Pulmonary artery endothelial cell (primary cell): ENCODE measurements around the gene ANTKMT. TPM values are rescaled to one million over a fixed set of nuclear protein-coding genes. Genes with fewer than 3 reads are reported as not detected.

Source experiments
- DNase-seq: peaks from one replicate; pipeline ENCODE4 v3.0.0-alpha.2; 2011; ENCODE audit warnings: low read depth, low spot score
- total RNA-seq: library from RNA; depleted of rRNA; stranded (reverse); fragments of >200 nt; gene quantifications from 2 replicates; pipeline ENCODE4 v1.2.3, GENCODE V29; 2014

Gene ANTKMT
- total RNA-seq, 1 donor from 2014 or later, result 28.8 TPM

DNA sequence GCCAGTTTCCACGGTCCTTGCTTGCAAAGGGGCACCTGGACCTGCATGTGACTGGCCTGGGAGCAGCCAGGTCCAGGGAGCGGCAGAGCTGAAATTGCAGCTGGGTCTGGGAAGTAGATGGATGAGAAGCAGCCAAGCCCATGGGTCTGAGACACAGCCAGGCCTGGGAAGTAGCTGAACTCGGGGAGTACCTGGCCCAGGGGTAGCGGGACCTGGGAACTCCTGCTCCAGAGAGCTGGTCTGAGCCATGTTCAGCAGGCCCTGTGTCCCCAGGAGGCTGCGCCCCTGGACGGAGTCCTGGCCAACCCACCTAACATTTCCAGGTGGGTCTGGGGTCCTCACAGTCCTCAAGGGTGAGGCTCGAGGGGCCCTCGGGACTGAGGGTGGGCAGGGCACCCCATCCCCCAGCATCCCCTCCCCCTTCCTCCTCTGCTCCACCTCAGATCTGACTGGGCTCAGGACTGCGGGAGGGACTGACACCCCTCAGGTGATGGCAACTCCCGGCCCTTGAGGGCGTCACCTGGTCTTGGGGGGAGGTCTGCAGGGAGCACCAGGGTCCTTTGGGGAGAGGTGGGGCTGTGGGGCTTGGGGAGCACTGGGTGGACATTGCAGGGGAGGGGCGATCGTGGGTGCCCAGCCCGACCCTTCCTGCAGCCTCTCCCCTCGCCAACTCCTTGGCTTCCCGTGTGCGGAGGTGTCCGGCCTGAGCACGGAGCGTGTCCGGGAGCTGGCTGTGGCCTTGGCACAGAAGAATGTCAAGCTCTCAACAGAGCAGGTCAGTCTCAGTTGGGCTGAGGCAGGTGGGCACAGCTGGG lies 42.6 kb downstream of the ANTKMT start:
- DNase-seq, result no peak

DNA sequence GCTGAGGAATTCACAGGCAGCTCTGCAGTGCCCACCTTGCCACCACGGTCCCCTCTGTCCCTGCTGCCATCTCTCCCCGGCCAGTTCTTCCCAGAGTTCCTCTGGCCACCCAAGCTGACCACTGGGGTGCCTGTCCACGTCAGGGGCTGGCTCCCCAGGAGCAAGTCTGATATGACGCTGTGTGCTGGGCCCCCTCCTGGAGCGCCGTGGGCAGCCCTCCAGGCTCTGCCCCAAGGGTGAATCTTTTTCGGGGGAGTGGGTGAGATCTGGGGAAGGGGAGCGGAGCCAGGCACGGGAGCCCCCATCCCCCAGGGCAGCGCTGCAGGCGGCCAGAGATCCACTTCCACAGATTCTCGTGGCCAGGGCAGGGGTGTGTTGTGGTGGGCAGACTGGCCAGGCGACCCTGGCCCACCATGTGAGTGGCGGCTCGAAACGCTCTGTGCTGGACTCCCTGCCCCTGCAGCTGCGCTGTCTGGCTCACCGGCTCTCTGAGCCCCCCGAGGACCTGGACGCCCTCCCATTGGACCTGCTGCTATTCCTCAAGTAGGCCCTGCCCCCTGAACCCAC lies 43.3 kb downstream of the ANTKMT start:
- no peak for DNase-seq

DNA sequence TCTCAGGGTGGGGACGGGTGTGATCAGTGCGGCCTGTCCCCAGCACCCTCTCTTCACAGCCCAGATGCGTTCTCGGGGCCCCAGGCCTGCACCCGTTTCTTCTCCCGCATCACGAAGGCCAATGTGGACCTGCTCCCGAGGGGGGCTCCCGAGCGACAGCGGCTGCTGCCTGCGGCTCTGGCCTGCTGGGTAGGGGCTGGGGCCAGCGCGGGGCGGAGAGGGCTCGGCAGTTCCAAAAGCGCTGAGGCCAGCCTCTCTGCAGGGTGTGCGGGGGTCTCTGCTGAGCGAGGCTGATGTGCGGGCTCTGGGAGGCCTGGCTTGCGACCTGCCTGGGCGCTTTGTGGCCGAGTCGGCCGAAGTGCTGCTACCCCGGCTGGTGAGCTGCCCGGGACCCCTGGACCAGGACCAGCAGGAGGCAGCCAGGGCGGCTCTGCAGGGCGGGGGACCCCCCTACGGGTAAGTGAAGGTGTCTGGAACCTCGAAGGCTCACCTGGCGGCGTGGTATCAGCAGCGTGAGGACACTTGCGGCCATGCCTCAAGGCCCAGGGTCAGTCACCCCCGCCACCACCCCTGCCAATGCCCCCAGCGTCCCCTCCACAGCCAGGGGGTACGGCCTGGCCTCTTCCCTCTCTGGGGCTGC lies 44.0 kb downstream of the ANTKMT start:
- DNase-seq, result no peak

DNA sequence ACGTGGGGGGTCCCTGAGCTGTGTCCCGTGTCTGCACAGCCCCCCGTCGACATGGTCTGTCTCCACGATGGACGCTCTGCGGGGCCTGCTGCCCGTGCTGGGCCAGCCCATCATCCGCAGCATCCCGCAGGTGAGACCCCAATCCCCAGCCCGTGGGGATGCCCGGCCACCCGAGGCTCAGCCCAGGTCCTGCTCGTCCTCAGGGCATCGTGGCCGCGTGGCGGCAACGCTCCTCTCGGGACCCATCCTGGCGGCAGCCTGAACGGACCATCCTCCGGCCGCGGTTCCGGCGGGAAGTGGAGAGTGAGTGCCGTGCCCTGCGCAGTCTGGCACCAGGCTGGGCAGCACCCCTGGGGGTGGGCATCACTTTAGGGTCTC lies 44.5 kb downstream of the ANTKMT start:
- no peak for DNase-seq

DNA sequence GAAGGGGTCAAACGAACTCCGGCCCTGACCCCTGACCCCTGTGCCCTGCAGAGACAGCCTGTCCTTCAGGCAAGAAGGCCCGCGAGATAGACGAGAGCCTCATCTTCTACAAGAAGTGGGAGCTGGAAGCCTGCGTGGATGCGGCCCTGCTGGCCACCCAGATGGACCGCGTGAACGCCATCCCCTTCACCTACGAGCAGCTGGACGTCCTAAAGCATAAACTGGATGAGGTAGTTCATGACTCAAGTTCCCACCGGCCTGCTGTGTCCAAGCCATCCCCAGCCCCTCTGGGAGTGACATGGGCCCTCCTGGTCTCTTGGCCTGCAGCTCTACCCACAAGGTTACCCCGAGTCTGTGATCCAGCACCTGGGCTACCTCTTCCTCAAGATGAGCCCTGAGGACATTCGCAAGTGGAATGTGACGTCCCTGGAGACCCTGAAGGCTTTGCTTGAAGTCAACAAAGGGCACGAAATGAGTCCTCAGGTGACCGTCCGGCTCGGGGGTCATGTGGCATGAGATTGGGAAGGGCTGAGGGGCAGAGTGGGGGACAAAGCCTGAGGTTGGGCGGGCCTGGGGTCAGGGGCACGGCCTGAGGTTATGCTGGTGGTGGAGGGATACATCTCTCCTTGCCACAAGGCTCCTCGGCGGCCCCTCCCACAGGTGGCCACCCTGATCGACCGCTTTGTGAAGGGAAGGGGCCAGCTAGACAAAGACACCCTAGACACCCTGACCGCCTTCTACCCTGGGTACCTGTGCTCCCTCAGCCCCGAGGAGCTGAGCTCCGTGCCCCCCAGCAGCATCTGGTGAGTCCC lies 45.3 kb downstream of the ANTKMT start:
- no peak for DNase-seq

DNA sequence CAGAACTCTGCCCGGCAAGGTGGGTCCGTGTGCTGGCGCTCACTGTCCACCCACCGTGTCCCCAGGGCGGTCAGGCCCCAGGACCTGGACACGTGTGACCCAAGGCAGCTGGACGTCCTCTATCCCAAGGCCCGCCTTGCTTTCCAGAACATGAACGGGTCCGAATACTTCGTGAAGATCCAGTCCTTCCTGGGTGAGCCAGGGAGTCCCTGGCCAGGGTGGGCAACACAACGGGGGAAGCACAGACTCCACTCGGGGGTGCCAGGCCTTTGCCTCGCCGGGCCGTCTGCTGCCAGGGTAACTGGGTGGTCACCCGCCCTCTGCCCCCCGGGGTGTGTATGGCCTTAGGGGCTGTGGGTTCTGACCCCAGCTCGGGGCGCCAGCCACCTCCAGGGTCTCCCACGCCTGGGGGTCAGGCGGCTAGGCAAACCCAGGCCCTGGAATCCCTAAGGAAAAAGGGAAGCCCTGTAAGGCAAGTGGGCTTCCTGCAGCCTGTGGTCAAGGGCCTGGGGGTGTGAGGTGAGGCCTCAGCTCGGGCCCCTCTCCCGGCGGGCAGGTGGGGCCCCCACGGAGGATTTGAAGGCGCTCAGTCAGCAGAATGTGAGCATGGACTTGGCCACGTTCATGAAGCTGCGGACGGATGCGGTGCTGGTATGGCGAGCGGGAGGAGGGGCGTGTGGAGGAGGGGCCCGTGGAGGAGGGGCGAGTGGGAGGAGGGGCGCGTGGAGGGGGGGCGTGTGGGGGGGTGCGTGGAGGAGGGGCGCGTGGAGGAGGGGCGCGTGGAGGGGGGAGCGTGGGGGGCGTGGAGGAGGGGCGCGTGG lies 46.1 kb downstream of the ANTKMT start:
- DNase-seq, result no peak

DNA sequence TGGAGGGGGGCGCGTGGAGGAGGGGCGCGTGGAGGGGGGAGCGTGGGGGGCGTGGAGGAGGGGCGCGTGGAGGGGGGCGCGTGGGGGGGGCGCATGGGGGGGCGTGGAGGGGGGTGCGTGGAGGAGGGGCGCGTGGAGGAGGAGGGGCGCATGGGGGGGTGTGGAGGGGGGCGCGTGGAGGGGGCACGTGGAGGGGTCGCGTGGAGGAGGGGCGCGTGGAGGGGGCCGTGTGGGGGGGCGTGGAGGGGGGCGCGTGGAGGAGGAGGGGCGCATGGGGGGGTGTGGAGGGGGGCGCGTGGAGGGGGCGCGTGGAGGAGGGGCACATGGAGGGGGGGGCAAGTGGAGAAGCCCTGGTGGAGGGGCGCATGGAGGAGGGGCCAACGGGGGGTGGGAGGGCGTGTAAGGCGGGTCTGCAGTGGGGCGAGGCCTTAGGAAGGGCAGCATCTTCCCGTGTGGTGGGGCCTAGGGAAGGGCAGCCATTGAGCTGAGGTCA lies 46.8 kb downstream of the ANTKMT start:
- no peak for DNase-seq

DNA sequence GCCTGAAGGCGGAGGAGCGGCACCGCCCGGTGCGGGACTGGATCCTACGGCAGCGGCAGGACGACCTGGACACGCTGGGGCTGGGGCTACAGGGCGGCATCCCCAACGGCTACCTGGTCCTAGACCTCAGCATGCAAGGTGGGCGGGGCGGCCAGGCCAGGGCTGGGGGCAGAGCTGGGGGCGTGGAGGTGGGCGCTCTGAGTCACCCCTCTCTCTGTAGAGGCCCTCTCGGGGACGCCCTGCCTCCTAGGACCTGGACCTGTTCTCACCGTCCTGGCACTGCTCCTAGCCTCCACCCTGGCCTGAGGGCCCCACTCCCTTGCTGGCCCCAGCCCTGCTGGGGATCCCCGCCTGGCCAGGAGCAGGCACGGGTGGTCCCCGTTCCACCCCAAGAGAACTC lies 47.5 kb downstream of the ANTKMT start:
- no peak for DNase-seq

DNA sequence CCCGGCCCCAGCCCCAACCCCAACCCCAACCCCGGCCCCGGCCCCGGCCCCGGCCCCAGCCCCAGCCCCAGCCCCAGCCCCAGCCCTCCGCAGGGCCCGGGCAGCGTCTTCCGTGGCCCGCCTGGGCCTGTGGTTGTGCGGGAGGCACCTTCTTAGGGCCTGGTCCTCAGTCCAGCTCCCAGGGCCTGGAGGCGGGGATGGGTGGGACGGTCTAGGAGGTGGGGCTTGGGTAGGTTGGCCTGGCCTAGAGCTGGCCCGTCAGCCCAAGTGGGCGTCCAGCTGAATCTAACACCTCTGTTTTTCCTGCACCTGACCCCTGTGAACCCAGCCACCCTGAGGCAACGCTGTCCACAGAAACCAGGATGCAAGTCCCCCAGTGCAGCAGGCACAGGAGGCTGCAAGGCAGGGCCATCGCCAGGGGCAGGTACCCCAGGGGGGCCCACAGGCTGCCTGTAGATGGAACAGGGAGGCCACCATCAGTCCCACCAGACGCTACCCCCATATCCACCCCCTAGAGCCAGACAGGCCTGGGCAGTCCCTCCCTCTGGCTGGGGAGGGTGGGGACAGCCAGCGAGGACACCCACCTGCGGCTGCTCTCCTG lies 48.3 kb downstream of the ANTKMT start:
- no peak for DNase-seq

DNA sequence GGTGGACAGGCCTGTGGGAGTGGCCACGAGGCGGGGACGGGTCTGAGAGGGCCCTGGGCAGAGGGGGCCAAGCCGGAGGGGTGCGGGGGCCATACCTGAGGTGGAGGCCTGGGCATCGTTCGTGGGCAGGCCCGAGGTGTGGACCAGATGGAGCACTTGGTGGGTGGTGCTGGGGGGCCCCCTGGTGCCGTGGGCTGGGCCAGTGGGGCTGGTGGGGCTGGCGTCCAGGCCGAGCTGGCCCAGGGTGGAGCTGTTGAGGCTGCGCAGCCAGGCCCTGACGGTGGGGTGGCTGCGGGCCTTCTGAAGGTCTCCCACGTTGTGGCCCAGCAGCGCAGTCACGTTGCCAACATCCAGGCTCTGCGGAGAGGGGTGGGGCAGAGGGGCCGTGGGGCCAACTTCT lies 49.0 kb downstream of the ANTKMT start:
- no peak for DNase-seq

DNA sequence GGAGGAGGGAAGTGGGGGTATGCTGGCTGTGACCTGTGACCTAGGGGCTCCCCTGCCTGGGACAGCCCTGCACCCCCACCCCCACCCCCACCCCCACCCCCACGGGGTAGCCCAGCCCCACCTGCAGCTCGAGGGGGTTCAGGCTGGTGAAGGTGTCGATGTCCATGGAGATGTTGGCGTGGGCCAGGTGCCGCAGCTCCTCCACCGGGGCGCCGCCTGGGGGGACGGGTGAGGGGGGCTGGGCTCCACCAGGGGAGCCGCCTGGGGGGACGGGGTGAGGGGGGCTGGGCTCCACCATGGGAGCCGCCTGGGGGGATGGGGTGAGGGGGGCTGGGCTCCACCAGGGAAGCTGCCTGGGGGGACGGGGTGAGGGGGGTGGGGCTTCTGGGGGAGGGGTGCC lies 49.5 kb downstream of the ANTKMT start:
- no peak for DNase-seq

Other genes starting within 250 kb of the ANTKMT start
- gene CAPN15, start 193.4 kb upstream of the ANTKMT start, total RNA-seq, result 39.0 and 40.7 TPM in 2 replicates
- not detected in 2 replicates for gene PRR35, start 160.8 kb upstream of the ANTKMT start, total RNA-seq
- gene NHLRC4, start 154.1 kb upstream of the ANTKMT start, total RNA-seq, result 0.71 and 2.1 TPM in 2 replicates
- gene PIGQ, start 151.2 kb upstream of the ANTKMT start, total RNA-seq, result 21.0 and 24.1 TPM in 2 replicates
- gene RAB40C, start 131.1 kb upstream of the ANTKMT start, total RNA-seq, result 11.9 and 12.9 TPM in 2 replicates
- 0.07 TPM in 2 replicates for gene WFIKKN1, start 90.2 kb upstream of the ANTKMT start, total RNA-seq
- 61.9 and 101 TPM in 2 replicates for gene METTL26, start 84.8 kb upstream of the ANTKMT start, total RNA-seq
- gene MCRIP2, start 79.3 kb upstream of the ANTKMT start, total RNA-seq, result 14.2 and 22.3 TPM in 2 replicates
- gene WDR90, start 71.8 kb upstream of the ANTKMT start, total RNA-seq, result 10.7 and 14.8 TPM in 2 replicates
- 36.0 and 37.2 TPM in 2 replicates for gene RHOT2, start 53.0 kb upstream of the ANTKMT start, total RNA-seq
- 0.71 and 0.73 TPM in 2 replicates for gene RHBDL1, start 45.5 kb upstream of the ANTKMT start, total RNA-seq
- 131 and 146 TPM in 2 replicates for gene STUB1, start 40.7 kb upstream of the ANTKMT start, total RNA-seq
- gene JMJD8, start 36.8 kb upstream of the ANTKMT start, total RNA-seq, result 28.8 and 30.9 TPM in 2 replicates
- gene WDR24, start 30.7 kb upstream of the ANTKMT start, total RNA-seq, result 4.0 and 4.7 TPM in 2 replicates
- 0.04 and 0.20 TPM in 2 replicates for gene FBXL16, start 15.3 kb upstream of the ANTKMT start, total RNA-seq
- 30.9 and 68.3 TPM in 2 replicates for gene METRN, start 6.0 kb upstream of the ANTKMT start, total RNA-seq
- 1.3 and 1.4 TPM in 2 replicates for gene CCDC78, start 5.3 kb downstream of the ANTKMT start, total RNA-seq
- 6.4 and 17.6 TPM in 2 replicates for gene HAGHL, start 6.0 kb downstream of the ANTKMT start, total RNA-seq
- gene CIAO3, start 19.9 kb downstream of the ANTKMT start, total RNA-seq, result 32.9 and 48.5 TPM in 2 replicates
- not detected in 2 replicates for gene MSLN, start 39.6 kb downstream of the ANTKMT start, total RNA-seq
- gene RPUSD1, start 67.2 kb downstream of the ANTKMT start, total RNA-seq, result 41.9 and 45.0 TPM in 2 replicates
- 14.2 and 21.4 TPM in 2 replicates for gene CHTF18, start 67.5 kb downstream of the ANTKMT start, total RNA-seq
- gene GNG13, start 79.6 kb downstream of the ANTKMT start, total RNA-seq, result not detected in 2 replicates
- gene LMF1, start 249.8 kb downstream of the ANTKMT start, total RNA-seq, result 8.2 and 12.9 TPM in 2 replicates